Breast epithelium (tissue), 4 donors: ENCODE data around the gene NCKAP5. TPM values are rescaled to one million over a fixed set of nuclear protein-coding genes. Genes with fewer than 3 reads are reported as not detected.
A peak's percentile ranks its signal among the peaks of the same experiment; 100 is the strongest.

ENCODE experiments used
- DNase-seq, 2 donors: peaks; one replicate each; pipeline ENCODE4 v3.0.0-alpha.2; 2019; ENCODE audit warnings: low spot score in 2 of 2
- H3K27ac ChIP-seq, 2 donors: fragments of 200-600 bp; sonication (generic) in 1 of 2; one replicate each; pipeline ENCODE4 v1.5.1; 2016 to 2019; ENCODE audit warnings: mild to moderate bottlenecking in 1 of 2
- H3K27me3 ChIP-seq, 2 donors: fragments of 200-600 bp; sonication (generic) in 1 of 2; one replicate each; pipeline versions ENCODE4 v1.5.1 to v1.6.0; 2017 to 2019; ENCODE audit warnings: control low read depth in 1 of 2, mild to moderate bottlenecking in 1 of 2
- H3K36me3 ChIP-seq: fragments of 200-600 bp; one replicate; pipeline ENCODE4 v1.5.1; 2019
- H3K4me1 ChIP-seq, 2 donors: fragments of 200-600 bp; sonication (generic); one replicate each; pipeline ENCODE4 v1.5.1; 2016 to 2019; ENCODE audit warnings: control low read depth in 1 of 2
- H3K4me3 ChIP-seq, 3 donors: fragments of 200-600 bp; sonication (generic); 1 replicate in 2 of 3; 2 replicates in 1 of 3; pipeline ENCODE4 v1.5.1; 2016 to 2019; ENCODE audit warnings: mild to moderate bottlenecking in 3 of 3, moderate library complexity in 2 of 3
- H3K9me3 ChIP-seq, 2 donors: fragments of 200-600 bp; sonication (generic) in 1 of 2; one replicate each; pipeline ENCODE4 v1.5.1; 2016 to 2019; ENCODE audit warnings: control low read depth in 1 of 2
- POLR2A ChIP-seq: fragments of 450-650 bp; IDR thresholded peaks from one replicate; pipeline ENCODE4 v1.6.1; 2016; ENCODE audit warnings: antibody characterized with exemption, mild to moderate bottlenecking, moderate library complexity
- POLR2AphosphoS5 ChIP-seq, 3 donors: sonication (generic); formaldehyde crosslinking; IDR thresholded peaks; one replicate each; pipeline ENCODE4 v1.6.1; 2017; ENCODE audit warnings: antibody characterized with exemption in 3 of 3
- intact Hi-C: fragments of 100-400 bp; cut with DNase I; formaldehyde crosslinking; loops from one replicate; pipeline ENCODE4 v1.15.1; 2023; ENCODE audit warnings: low total_unique reads
- total RNA-seq, 3 donors: library from RNA; depleted of rRNA; stranded (reverse); fragments of >200 nt; gene quantifications; one replicate each; pipeline ENCODE4 v1.1.0, GENCODE V29; 2016
- TF ChIP-seq, protein P1 (sequence below), 3 donors: fragments of 450-650 bp; IDR thresholded peaks; one replicate each; pipeline ENCODE4 v1.5.1; 2016 to 2017; ENCODE audit warnings: antibody characterized with exemption in 3 of 3, mild to moderate bottlenecking in 3 of 3, moderate library complexity in 3 of 3

Gene NCKAP5
- total RNA-seq, 3 donors from 2014 or later = 1.1 to 10.5 (median 6.1) TPM

DNA sequence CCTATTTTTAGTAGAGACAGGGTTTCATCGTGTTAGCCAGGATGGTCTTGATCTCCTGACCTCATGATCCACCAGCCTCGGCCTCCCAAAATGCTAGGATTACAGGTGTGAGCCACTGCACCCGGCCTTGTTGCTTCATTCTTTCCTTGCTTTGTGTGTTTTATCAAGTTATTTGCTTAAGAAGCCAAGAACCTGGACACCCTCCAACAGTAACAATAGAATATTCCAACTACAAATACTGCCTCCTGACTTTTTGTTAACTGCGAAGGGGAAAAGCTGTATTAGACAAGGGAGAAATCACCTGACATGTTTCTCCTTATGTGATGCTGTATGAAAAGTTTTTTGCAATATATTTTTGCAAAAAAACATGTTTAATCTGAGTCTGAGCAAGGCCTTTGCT, 297.2 kb downstream of the NCKAP5 start:
- no peak overlapping the region for H3K4me3 ChIP-seq
- no peak for TF ChIP-seq POLR2AphosphoS5 (IDR thresholded peaks at IDR 0.05)
- TF ChIP-seq POLR2A = no peak
- TF ChIP-seq, protein P1, sequence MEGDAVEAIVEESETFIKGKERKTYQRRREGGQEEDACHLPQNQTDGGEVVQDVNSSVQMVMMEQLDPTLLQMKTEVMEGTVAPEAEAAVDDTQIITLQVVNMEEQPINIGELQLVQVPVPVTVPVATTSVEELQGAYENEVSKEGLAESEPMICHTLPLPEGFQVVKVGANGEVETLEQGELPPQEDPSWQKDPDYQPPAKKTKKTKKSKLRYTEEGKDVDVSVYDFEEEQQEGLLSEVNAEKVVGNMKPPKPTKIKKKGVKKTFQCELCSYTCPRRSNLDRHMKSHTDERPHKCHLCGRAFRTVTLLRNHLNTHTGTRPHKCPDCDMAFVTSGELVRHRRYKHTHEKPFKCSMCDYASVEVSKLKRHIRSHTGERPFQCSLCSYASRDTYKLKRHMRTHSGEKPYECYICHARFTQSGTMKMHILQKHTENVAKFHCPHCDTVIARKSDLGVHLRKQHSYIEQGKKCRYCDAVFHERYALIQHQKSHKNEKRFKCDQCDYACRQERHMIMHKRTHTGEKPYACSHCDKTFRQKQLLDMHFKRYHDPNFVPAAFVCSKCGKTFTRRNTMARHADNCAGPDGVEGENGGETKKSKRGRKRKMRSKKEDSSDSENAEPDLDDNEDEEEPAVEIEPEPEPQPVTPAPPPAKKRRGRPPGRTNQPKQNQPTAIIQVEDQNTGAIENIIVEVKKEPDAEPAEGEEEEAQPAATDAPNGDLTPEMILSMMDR (IDR thresholded peaks at IDR 0.05) = no peak
- no peaks in the 10 kb centered on the region for H3K9me3 ChIP-seq
- H3K36me3 ChIP-seq = no peaks in the 10 kb centered on the region
- peaks cover 0 to 4% of the 10 kb centered on the region in 2 donors for H3K27me3 ChIP-seq
- DNase-seq = no peak
- no peak overlapping the region for H3K27ac ChIP-seq
- no peaks in the 10 kb centered on the region for H3K4me1 ChIP-seq
- intact Hi-C loops = no loop called here

DNA sequence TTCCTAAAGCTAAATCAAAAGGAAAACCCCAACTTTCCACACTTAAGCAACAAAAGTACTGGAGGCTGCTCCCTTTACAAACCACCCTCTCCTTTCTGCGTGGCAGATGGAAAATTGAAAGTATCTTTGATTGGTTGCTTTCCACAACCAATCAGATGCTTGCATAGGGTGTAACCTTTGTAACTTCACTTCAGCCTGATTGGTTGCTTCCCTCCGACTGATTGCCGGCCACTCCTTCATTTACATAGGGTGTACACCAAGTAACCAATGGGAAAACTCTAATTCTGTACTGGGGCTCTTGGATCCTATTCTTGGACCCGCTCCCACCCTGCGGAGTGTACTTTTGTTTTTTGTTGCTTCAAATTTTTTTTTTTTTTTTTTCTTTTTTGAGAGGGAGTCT, 297.7 kb downstream of the NCKAP5 start:
- H3K27me3 ChIP-seq = peaks cover 0 to 4% of the 10 kb centered on the region in 2 donors
- intact Hi-C loops = no loop called here
- no peaks in the 10 kb centered on the region for H3K36me3 ChIP-seq
- H3K4me1 ChIP-seq = no peaks in the 10 kb centered on the region
- TF ChIP-seq, protein P1 (IDR thresholded peaks at IDR 0.05) = no peak
- TF ChIP-seq POLR2AphosphoS5 (IDR thresholded peaks at IDR 0.05) (no peak), POLR2A (no peak)
- DNase-seq = no peak
- H3K9me3 ChIP-seq = no peaks in the 10 kb centered on the region
- H3K4me3 ChIP-seq = no peak overlapping the region
- no peak overlapping the region for H3K27ac ChIP-seq

DNA sequence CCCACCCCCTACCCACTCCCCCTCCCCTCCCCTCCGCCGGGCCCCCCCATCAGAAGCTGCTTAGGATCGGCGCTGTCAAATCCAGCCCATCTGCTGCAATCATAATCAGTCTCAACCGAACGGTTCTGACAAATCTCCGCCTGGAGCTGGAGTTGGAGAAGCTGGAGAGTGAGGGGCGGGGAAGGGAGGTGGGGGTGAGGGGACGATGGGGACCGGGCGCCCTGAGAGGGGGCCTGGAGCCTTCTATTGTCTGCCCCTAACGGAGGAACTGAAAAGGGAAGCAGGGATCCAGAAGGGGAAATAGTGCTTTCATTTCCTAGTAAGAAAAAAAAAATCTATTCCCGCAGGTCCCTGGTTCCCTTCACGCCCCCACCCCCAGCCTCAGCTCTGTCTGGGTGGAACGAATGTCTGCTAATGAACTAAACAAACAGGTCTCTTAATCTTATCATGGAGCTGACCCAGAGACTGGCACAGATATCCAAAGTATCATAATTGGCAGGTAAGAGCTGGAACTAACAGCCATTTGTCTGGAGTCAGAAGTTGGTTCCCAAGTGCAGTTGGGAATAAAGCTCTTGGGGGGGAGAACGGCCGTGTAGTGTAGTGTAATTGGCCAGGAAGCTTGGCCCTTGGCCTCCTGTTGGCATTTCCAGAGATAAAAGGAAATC, 301.2 kb downstream of the NCKAP5 start:
- peak overlapping the region; percentile 38 to 70 (median 57) for H3K4me3 ChIP-seq

DNA sequence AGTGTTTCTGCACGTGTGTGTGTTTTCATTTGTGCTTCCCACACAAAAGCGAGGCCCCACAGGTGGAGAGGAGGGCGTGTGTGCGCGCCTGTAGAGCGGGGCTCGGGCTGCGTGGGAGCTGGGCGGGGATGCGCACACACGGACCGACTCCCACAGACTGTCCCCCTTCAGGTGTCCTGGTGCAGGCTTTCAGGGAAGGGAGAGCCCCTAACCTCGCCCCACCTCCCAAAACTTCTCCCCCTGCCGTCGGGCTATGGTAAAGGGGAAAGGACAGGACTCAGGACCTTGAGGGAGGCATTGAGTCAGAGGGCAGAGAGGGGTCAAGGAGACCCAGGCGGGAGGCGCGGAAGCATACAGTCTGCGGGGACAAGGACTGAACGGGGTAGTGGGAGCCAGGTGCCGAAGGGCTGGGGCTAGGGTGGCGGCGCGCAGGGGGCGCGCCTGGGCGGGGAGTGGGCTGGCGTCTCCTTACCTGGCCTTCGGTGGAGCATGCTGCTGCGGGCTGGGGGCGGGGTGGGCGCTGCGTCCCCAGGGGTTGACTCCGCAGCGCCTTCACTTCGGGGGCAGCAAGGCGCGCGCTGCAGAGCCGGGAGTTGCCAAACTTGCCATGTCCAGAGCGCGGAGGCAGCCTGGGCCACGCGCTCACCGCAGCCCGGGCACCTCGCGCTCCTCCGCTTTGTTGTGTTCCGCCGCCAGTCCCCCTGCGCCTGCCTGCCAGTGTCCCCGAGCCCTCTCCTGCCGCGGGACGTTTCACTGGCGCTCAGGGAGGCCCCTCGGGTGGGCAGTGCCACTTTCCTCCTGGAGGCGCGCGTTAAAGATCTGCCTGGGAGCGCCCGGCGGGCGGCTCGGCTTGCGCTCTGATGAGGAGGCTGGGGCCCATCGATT, 302.0 kb downstream of the NCKAP5 start:
- TF ChIP-seq, protein P1 (IDR thresholded peaks at IDR 0.05) = no peak
- TF ChIP-seq POLR2A (no peak), POLR2AphosphoS5 (IDR thresholded peaks at IDR 0.05) (no peak)

More for the DNA sequence above, 301.2 kb downstream of the NCKAP5 start:
- intact Hi-C loops = no loop called here
- DNase-seq = no peak
- peak overlapping the region; percentile 30 to 65 for H3K27ac ChIP-seq
- H3K36me3 ChIP-seq = no peaks in the 10 kb centered on the region
- H3K27me3 ChIP-seq = peaks cover 0 to 4% of the 10 kb centered on the region in 2 donors
- no peaks in the 10 kb centered on the region for H3K9me3 ChIP-seq
- no peak for TF ChIP-seq POLR2A
- no peak for TF ChIP-seq POLR2AphosphoS5 (IDR thresholded peaks at IDR 0.05)
- TF ChIP-seq, protein P1 (IDR thresholded peaks at IDR 0.05) = no peak
- H3K4me1 ChIP-seq = no peaks in the 10 kb centered on the region

More for the DNA sequence above, 302.0 kb downstream of the NCKAP5 start:
- H3K4me3 ChIP-seq = peak overlapping the region; percentile 38 to 70 (median 57)
- peak overlapping the region; percentile 30 to 65 for H3K27ac ChIP-seq
- no peaks in the 10 kb centered on the region for H3K9me3 ChIP-seq
- H3K4me1 ChIP-seq = no peaks in the 10 kb centered on the region
- H3K27me3 ChIP-seq = peaks cover 0 to 4% of the 10 kb centered on the region in 2 donors
- intact Hi-C loops = no loop called here
- DNase-seq = no peak
- H3K36me3 ChIP-seq = no peaks in the 10 kb centered on the region
